GM12874 (cell line): ENCODE measurements around the gene ARHGEF40.

Source experiments
- TF ChIP-seq, protein P1 (sequence below): IDR thresholded peaks from 2 replicates; pipeline ENCODE4 v1.5.1; 2011; ENCODE audit warnings: low read depth, mild to moderate bottlenecking, control low read depth, low read length, moderate library complexity; ENCODE audit not compliant: insufficient read depth

Gene ARHGEF40

DNA sequence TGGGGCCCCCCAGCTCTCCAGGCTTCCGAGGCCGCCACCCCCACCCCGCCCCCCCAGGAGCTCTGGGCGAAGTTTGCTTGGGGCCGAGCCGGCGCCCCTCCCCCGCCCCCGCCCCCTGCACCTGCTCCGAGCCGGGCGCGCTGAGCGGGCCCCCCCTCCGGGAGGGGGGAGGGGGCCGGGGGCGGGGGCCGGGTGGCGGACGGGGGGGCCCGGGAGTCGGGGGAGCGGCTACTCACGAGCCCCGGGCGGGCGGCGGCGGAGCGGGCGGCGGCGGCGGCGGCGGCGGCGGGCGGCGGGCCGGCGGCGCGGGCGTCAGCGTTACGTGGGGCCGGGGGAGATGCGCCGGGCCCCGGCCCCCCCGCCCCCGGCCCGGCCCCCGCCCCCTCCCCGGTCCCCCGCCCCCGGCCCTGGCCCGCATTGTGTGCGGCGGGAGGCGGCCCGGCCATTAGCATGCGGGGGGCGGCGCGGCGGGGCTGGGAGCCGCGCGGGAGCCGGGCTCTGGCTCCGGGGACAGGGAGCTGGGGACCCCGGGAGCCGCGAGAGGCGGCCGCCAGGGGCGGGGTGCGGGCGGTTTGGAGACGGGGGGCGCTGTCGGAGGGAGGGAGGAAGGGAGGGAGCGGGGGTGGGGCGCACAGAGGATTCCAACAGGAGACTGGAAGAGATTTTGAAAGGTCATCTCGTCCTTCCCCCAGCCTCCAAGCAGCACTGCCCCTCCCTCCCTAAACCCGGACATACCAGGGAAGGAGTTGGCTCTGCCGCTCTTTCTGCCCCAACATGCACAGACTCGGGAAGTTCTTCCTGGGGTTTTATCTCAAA lies 28.2 kb downstream of the ARHGEF40 start, which contains the start of gene ZNF219:
Gene ZNF219 (minus strand): TSS at position 580 of the 816 bp plus-strand sequence. CDS start 5,064 bp downstream, outside the sequence.
- TF ChIP-seq, protein P1, sequence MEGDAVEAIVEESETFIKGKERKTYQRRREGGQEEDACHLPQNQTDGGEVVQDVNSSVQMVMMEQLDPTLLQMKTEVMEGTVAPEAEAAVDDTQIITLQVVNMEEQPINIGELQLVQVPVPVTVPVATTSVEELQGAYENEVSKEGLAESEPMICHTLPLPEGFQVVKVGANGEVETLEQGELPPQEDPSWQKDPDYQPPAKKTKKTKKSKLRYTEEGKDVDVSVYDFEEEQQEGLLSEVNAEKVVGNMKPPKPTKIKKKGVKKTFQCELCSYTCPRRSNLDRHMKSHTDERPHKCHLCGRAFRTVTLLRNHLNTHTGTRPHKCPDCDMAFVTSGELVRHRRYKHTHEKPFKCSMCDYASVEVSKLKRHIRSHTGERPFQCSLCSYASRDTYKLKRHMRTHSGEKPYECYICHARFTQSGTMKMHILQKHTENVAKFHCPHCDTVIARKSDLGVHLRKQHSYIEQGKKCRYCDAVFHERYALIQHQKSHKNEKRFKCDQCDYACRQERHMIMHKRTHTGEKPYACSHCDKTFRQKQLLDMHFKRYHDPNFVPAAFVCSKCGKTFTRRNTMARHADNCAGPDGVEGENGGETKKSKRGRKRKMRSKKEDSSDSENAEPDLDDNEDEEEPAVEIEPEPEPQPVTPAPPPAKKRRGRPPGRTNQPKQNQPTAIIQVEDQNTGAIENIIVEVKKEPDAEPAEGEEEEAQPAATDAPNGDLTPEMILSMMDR = no peak

DNA sequence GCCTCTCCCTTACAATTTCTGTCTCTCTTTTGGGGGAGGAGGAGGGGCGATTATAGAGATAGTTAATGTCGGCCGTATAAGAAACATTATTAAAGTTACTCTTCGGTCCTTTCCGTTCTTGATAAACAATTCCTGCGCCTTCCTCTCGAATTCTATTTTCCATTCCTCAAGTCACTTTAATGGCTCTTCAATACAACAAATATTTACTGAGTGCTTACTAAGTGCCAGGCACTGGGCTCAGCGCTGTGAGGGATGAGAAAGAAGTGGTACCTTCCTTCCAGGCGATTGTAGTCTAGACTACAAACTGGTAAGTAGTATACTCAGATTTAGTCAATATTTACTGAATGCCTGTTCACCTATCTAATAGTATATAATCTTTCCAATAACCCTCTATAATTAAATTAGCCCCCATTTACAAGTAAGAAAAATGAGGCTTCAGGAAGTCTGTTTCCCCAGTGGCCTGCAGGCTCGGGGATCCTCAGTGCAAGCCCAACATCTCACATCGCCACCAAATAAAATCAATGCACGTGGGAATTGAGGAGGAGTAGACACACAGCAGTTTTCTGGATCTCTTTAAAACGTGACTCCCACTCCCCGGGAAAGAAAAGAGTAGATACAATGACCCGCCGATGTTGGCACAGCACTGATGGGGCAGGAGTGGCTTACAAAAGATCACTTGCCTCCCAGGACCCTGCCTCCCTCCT lies 28.9 kb downstream of the ARHGEF40 start:
- TF ChIP-seq, protein P1 = no peak

DNA sequence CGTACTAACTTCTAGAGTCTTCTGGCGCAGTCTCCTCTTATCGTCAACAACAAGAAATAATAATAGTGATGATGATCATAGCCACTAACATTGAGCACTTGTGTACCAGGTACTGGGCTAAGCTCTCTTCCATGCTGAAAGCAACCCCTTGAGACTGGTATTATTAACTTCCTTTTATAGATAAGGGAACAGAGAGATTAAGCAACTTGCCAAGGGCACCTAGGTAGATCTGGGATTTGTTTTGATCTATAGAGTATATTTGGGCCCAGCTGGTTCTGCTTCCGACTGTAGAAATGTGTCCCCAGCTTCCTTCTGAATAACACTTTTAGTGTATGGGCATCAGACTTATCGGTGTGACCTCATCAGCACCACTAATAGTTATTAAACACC lies 29.5 kb downstream of the ARHGEF40 start:
- TF ChIP-seq, protein P1 = no peak

DNA sequence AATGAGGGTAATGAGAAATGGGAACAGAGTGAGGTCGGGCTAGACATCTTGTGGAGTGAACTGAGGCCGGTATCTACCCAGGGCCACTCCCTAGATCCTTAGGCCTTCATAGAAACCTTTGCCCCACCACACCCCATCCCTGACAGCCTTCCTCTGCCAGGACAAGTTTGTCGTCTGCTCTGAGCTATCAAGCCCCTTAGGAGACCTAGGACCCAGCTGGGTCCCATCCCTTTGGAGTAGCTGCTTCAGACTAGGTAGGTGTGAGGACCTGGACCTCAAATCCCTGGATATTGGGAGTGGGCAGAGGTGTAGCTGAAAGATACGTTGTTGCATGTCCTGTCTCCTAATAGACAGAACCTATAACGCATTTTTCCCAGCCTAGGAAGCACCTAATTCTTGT lies 30.8 kb downstream of the ARHGEF40 start, which contains the start of gene TMEM253:
Gene TMEM253 (plus strand): TSS at position 136 of the 400 bp plus-strand sequence. CDS start 278 bp downstream, outside the sequence.
- TF ChIP-seq, protein P1 = no peak

DNA sequence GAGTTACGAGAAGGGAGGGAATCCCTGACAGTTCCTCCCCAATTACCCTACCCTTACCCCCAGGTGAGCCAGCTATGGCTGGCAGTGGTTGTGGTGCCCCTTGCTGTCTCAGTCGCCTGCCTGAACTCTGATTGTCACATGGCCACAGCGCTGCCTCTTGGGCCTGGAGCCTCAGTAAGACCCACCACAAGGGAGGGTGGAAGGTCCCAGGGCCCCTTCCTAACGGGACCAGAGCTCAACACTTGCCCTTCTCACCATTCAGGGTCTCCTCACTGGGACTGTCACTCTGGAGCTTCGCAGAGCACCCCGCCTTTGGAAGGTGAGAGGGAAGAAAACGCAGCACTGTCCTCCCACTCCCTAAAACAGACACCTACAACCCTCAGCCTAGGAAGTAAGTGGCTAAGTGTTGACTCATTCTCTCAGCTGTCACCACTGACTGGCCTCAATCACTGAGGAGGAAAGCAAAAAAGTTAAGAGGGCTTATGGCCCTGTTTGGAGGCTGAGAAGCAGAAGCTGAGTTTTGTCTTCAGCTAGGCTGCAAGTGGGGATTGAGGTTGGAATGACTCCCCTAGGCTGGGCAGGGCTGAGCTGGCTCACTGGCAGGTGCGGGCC lies 31.8 kb downstream of the ARHGEF40 start:
- TF ChIP-seq, protein P1 = no peak

DNA sequence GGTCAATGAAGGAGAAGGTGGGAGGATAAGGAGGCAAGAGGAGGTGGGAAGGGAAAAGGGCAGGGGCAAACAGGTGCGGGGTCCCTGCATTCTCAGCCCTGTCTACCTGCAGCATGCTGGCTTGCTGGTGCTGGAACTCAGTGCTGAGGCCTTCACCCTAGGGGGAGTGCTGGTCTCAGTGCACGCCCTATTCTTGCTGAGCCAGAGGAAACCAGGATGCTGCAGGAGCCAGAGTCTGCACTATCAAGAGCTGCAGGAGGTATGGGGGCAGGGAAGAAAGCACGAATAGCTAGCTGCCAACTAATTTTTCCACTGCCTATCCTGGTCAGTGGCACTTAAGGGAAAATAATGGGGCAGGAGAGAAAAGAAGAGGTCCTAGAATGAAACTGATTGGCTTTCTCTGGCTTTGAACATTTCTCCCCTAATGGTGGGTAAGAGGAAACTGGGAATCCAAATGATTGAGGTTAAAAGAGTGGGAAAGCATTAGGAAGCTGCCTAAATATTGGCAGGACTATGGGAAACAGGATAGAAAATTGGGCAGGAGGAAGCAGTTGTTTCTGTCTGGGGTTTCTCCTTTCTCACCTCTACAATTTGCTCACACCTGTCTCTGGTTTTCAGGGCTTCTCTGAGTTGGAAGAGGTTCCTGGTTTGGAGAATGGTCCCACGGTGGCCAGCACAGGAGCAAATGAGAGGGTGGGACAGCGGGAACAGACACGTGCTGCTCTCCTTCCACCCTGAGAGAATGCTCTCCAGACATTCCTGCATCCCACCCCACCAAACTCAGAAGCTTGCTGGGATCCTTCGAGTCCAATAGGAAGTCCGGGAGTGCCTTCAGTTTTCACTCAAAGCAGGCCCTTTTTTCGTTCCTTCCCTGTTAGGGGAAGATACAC lies 32.7 kb downstream of the ARHGEF40 start:
- TF ChIP-seq, protein P1 = no peak
